Astrocyte of the cerebellum (primary cell): ENCODE data around the gene IL11.
A peak's percentile ranks its signal among the peaks of the same experiment; 100 is the strongest.
"Not testable (repeated sequence)": the region's sequence is repeated elsewhere in the genome, so short reads cannot be mapped to it uniquely, and the experiment has no call there.

Experiments
- DNase-seq: peaks from one replicate; pipeline ENCODE4 v3.0.0-alpha.2; 2011; ENCODE audit warnings: low read depth
- H3K4me3 ChIP-seq: 2 replicates; pipeline ENCODE4 v1.5.1; 2011; ENCODE audit warnings: mild to moderate bottlenecking, low read depth, low read length, moderate library complexity
- CTCF ChIP-seq: IDR thresholded peaks from 2 replicates; pipeline ENCODE4 v1.5.1; 2012; ENCODE audit warnings: low read length, low read depth, moderate library complexity, mild to moderate bottlenecking; ENCODE audit errors: missing control alignments
- in situ Hi-C: cut with HindIII; loops from 2 replicates; pipeline ENCODE4 v1.10.0; 2017; ENCODE audit warnings: low sequenced_read_pairs

The IL11 gene

GRCh38 chr19:55339105-55339888 is 31.0 kb downstream of the IL11 start, which contains the start of gene KMT5C:
KMT5C (plus strand) TSS chr19:55339876; CDS start chr19:55341937, 2,061 bp downstream.
- DNase-seq = peak; percentile 100
- in situ Hi-C loops = no loop called here
- TF ChIP-seq CTCF = peak; percentile 38

GRCh38 chr19:55336101-55336500 is 34.2 kb downstream of the IL11 start:
- DNase-seq = no peak
- TF ChIP-seq CTCF = no peak
- in situ Hi-C loops = no loop called here
- H3K4me3 ChIP-seq = no peak overlapping the region

More at GRCh38 chr19:55339105-55339888, 31.0 kb downstream of the IL11 start, which contains the start of gene KMT5C:
- peak within 1 kb of the TSS; percentile 73 for H3K4me3 ChIP-seq

- in situ Hi-C loops = no loop called here
- no peak for DNase-seq
- TF ChIP-seq CTCF = no peak
- no peak overlapping the region for H3K4me3 ChIP-seq
Measured at GRCh38 chr19:55333870-55334269, 36.4 kb downstream of the IL11 start.

GRCh38 chr19:55329791-55330190 is 40.5 kb downstream of the IL11 start:
- H3K4me3 ChIP-seq, DNase-seq, in situ Hi-C loops: not testable (repeated sequence)

GRCh38 chr19:55328774-55329318 is 41.4 kb downstream of the IL11 start:
- H3K4me3 ChIP-seq, DNase-seq, in situ Hi-C loops: not testable (repeated sequence)

- no peak for DNase-seq
- in situ Hi-C loops = no loop called here
- TF ChIP-seq CTCF = no peak
- H3K4me3 ChIP-seq = no peak within 1 kb of the TSS
Measured at GRCh38 chr19:55325172-55325571, 45.1 kb downstream of the IL11 start, which contains the start of gene TMEM150B. TMEM150B (minus strand) TSS chr19:55325341; CDS start chr19:55321036, 4,305 bp downstream.

GRCh38 chr19:55324662-55325061 is 45.6 kb downstream of the IL11 start:
- in situ Hi-C loops = no loop called here
- no peak overlapping the region for H3K4me3 ChIP-seq
- no peak for DNase-seq

More at GRCh38 chr19:55324662-55325061, 45.6 kb downstream of the IL11 start:
- TF ChIP-seq CTCF = no peak
